A673 (cell line): ENCODE data around the gene SPRR1A. TPM values are rescaled to one million over a fixed set of nuclear protein-coding genes. Genes with fewer than 3 reads are reported as not detected.

ENCODE experiments used
- BruUV-seq: library from RNA; stranded (reverse); fragments of 400-500 nt; replicated peaks from 2 replicates; lab custom pipeline; 2021; lab: Mats Ljungman, UMichigan
- CTCF ChIA-PET: fragments of 300-600 bp; sonication (Branson Sonifier 250); formaldehyde crosslinking; loops from one replicate; lab custom pipeline; 2022; ENCODE audit warnings: antibody characterized with exemption; lab: Charles Lee
- POLR2A ChIA-PET: fragments of 300-600 bp; sonication (Branson Sonifier 250); formaldehyde crosslinking; loops from one replicate; lab custom pipeline; 2022; ENCODE audit warnings: antibody characterized with exemption; ENCODE audit not compliant: low non-redundant PET; lab: Charles Lee
- DNase-seq: peaks from one replicate; pipeline ENCODE4 v3.0.0-alpha.2; 2015; ENCODE audit warnings: low spot score
- H3K27ac ChIP-seq: fragments of 200-600 bp; sonication (generic); 2 replicates; pipeline ENCODE4 v1.5.1; 2016; ENCODE audit warnings: mixed run types, low read depth, mild to moderate bottlenecking, mixed read lengths, antibody characterized with exemption, low read length; ENCODE audit not compliant: poor library complexity, severe bottlenecking
- H3K27me3 ChIP-seq: fragments of 200-600 bp; sonication (generic); replicated peaks from 2 replicates; pipeline ENCODE4 v1.6.1; 2017; ENCODE audit warnings: mixed run types, low read depth, mild to moderate bottlenecking, mixed read lengths, antibody characterized with exemption, low read length; ENCODE audit not compliant: insufficient read depth, poor library complexity
- H3K36me3 ChIP-seq: fragments of 200-600 bp; sonication (generic); 2 replicates; pipeline ENCODE4 v1.6.1; 2016; ENCODE audit warnings: mixed run types, mild to moderate bottlenecking, mixed read lengths, antibody characterized with exemption, low read length; ENCODE audit not compliant: insufficient read depth, poor library complexity, severe bottlenecking
- H3K4me1 ChIP-seq: fragments of 200-600 bp; sonication (generic); 2 replicates; pipeline ENCODE4 v1.6.1; 2017; ENCODE audit warnings: mixed run types, mild to moderate bottlenecking, mixed read lengths, antibody characterized with exemption, low read length; ENCODE audit not compliant: insufficient read depth, poor library complexity, severe bottlenecking
- H3K4me3 ChIP-seq: fragments of 200-600 bp; sonication (generic); 2 replicates; pipeline ENCODE4 v1.5.1; 2016; ENCODE audit warnings: low read depth, mixed run types, mild to moderate bottlenecking, mixed read lengths, low read length; ENCODE audit not compliant: poor library complexity, severe bottlenecking
- H3K9me3 ChIP-seq: fragments of 200-600 bp; sonication (generic); 2 replicates; pipeline ENCODE4 v1.6.1; 2016; ENCODE audit warnings: mixed run types, low read depth, mild to moderate bottlenecking, mixed read lengths, antibody characterized with exemption, low read length; ENCODE audit not compliant: poor library complexity, severe bottlenecking
- CTCF ChIP-seq: fragments of 300-800, 200-600 bp; sonication (generic); conservative IDR thresholded peaks from 2 replicates; pipeline ENCODE4 v1.5.1; 2017; ENCODE audit warnings: low read depth, mild to moderate bottlenecking, antibody characterized with exemption, low read length, moderate library complexity, mixed read lengths
- EZH2 ChIP-seq: fragments of 200-600 bp; sonication (generic); IDR thresholded peaks from 2 replicates; pipeline ENCODE4 v1.6.1; 2017; ENCODE audit warnings: borderline replicate concordance, low read depth, mild to moderate bottlenecking, mixed read lengths, antibody characterized with exemption, low read length; ENCODE audit not compliant: poor library complexity, severe bottlenecking
- intact Hi-C: fragments of 100-400 bp; cut with micrococcal nuclease; formaldehyde crosslinking; loops from one replicate; pipeline ENCODE4 v1.10.0; 2022; ENCODE audit not compliant: unreplicated experiment
- total RNA-seq: library from RNA; stranded (reverse); gene quantifications from 2 replicates; pipeline ENCODE4 v1.2.3, GENCODE V29; 2021

The SPRR1A gene
- total RNA-seq, 1 experiment from 2014 or later, result not detected

GRCh38 chr1:152957561-152957960 is 26.3 kb upstream of the SPRR1A start:
- Histone ChIP-seq H3K36me3 (no peaks in the 10 kb centered on the region), H3K27ac (no peak overlapping the region), H3K27me3 (no peaks in the 10 kb centered on the region), H3K4me1 (no peaks in the 10 kb centered on the region), H3K9me3 (no peaks in the 10 kb centered on the region), H3K4me3 (no peak overlapping the region)
- TF ChIP-seq EZH2 (no peak), CTCF (no peak)
- POLR2A ChIA-PET, result no interaction called here
- no TSS peak for BruUV-seq
- CTCF ChIA-PET, result no interaction called here
- intact Hi-C loops, result no loop called here
- no peak for DNase-seq

GRCh38 chr1:152959273-152959672 is 24.6 kb upstream of the SPRR1A start:
- CTCF ChIA-PET, result no interaction called here

GRCh38 chr1:152959801-152960451 is 24.0 kb upstream of the SPRR1A start:
- no TSS peak for BruUV-seq
- DNase-seq, result no peak
- no peaks in the 10 kb centered on the region for H3K9me3 ChIP-seq
- peaks cover under 1% of the 10 kb centered on the region for H3K27me3 ChIP-seq
- no peaks in the 10 kb centered on the region for H3K36me3 ChIP-seq
- no peak overlapping the region for H3K27ac ChIP-seq
- no peak for TF ChIP-seq EZH2
- TF ChIP-seq CTCF, result no peak
- ChIA-PET CTCF (no interaction called here), POLR2A (no interaction called here)
- intact Hi-C loops, result no loop called here
- H3K4me3 ChIP-seq, result no peak overlapping the region
- H3K4me1 ChIP-seq, result no peaks in the 10 kb centered on the region

More at GRCh38 chr1:152959273-152959672, 24.6 kb upstream of the SPRR1A start:
- no peak overlapping the region for H3K4me3 ChIP-seq
- no peak for TF ChIP-seq CTCF
- no peak for TF ChIP-seq EZH2
- no peaks in the 10 kb centered on the region for H3K36me3 ChIP-seq
- no peaks in the 10 kb centered on the region for H3K9me3 ChIP-seq
- no peaks in the 10 kb centered on the region for H3K27me3 ChIP-seq
- DNase-seq, result no peak
- H3K27ac ChIP-seq, result no peak overlapping the region
- BruUV-seq, result no TSS peak
- POLR2A ChIA-PET, result no interaction called here
- intact Hi-C loops, result no loop called here
- H3K4me1 ChIP-seq, result no peaks in the 10 kb centered on the region
